ENCODE results near the gene ROBO2.

ROBO2 gene

DNA sequence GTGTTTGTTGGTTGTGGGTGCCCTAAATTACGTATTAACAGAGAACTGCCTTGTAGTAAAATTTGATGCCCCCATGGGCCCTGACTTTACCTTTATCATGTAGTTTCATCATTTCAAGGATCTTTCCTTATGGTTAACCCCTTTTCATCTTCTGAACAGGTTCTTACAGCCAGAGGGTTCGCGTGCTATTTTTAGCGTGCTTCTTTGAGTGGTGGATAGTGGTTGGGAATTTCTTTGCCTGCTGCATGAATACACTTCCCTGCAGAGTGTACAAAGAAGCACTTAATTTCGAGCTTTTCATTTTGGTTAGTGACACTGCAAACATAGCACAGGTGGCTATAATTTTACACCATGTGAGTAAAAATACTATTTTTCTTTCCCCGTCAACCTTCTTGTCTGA is 231.8 kb downstream of the ROBO2 start:
- 80% methylated on average over 1 of the region's 6 CpGs for WGBS (ENCODE audit: insufficient coverage)
- no peaks in the 10 kb centered on the region for H3K4me1 ChIP-seq (ENCODE audit: control extremely low read depth in 1 of 4, control insufficient read depth in 4 of 4, insufficient read depth in 4 of 4, low read length in 3 of 4)
- H3K27me3 ChIP-seq (replicated peaks in 2 of 5; ENCODE audit: control insufficient read depth in 4 of 5, insufficient read depth in 5 of 5, low read length in 4 of 5): no peaks in the 10 kb centered on the region
- H3K27ac ChIP-seq (ENCODE audit: insufficient read depth in 1 of 2, low read depth in 1 of 2, low read length in 2 of 2, poor library complexity in 1 of 2, severe bottlenecking in 2 of 2): no peak overlapping the region
- CTCF ChIA-PET: no interaction called here
- no peaks in the 10 kb centered on the region for H3K9me3 ChIP-seq (ENCODE audit: control extremely low read depth in 1 of 5, control insufficient read depth in 4 of 5, insufficient read depth in 2 of 5, low read depth in 1 of 5, low read length in 4 of 5)
- H3K4me3 ChIP-seq (ENCODE audit: control insufficient read depth in 1 of 7, extremely low read depth in 1 of 7, insufficient read depth in 4 of 7, low read depth in 2 of 7, low read length in 6 of 7): no peak overlapping the region
- POLR2A ChIA-PET: no interaction called here
- no peaks in the 10 kb centered on the region for H3K36me3 ChIP-seq (ENCODE audit: control insufficient read depth in 4 of 4, insufficient read depth in 4 of 4, low read length in 3 of 4)
- no peak for DNase-seq

DNA sequence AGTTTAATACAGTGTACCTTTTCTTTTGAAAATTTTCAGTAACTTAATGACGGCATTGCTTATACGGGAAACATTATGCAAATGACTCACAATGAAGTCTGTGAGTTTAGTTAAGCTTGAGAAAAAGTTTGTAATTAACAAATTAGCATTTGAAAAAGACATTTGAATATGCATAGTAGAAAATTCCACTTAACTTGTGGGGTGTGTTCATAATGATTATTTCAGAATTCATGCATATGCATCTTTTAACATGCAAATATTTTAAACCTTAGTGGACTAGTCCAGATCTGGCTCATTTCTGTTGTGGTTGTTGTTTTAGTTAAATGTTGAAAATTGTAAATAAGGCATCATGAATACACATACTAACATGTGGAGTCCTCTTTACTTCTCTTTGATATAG is 239.4 kb downstream of the ROBO2 start:
- CTCF ChIA-PET: no interaction called here

DNA sequence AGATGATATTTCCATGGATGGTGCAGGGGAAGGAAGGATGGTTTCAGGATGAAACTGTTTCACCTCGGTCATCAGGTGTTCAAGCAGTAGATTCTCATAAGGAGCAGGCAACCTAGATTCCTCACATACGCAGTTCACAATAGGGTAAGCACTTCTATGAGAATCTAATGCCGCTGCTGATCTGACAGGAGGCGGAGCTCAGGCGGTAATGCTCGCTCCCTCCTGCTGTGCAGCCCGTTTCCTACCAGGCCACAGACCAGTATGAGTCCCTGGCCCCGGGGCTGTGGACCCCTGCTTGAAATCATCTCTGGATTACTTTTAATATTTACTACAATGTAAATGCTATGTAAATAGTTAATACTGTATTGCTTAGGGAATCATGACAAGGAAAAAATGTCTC is 241.8 kb downstream of the ROBO2 start:
- WGBS (ENCODE audit: insufficient coverage): 66% methylated on average over 3 of the region's 8 CpGs
- DNase-seq: no peak
- H3K27ac ChIP-seq (ENCODE audit: insufficient read depth in 1 of 2, low read depth in 1 of 2, low read length in 2 of 2, poor library complexity in 1 of 2, severe bottlenecking in 2 of 2): no peak overlapping the region
- no peak overlapping the region for H3K4me3 ChIP-seq (ENCODE audit: control insufficient read depth in 1 of 7, extremely low read depth in 1 of 7, insufficient read depth in 4 of 7, low read depth in 2 of 7, low read length in 6 of 7)
- no peaks in the 10 kb centered on the region for H3K4me1 ChIP-seq (ENCODE audit: control extremely low read depth in 1 of 4, control insufficient read depth in 4 of 4, insufficient read depth in 4 of 4, low read length in 3 of 4)
- POLR2A ChIA-PET: no interaction called here
- CTCF ChIA-PET: no interaction called here
- no peaks in the 10 kb centered on the region for H3K9me3 ChIP-seq (ENCODE audit: control extremely low read depth in 1 of 5, control insufficient read depth in 4 of 5, insufficient read depth in 2 of 5, low read depth in 1 of 5, low read length in 4 of 5)
- no peaks in the 10 kb centered on the region for H3K36me3 ChIP-seq (ENCODE audit: control insufficient read depth in 4 of 4, insufficient read depth in 4 of 4, low read length in 3 of 4)
- H3K27me3 ChIP-seq (replicated peaks in 2 of 5; ENCODE audit: control insufficient read depth in 4 of 5, insufficient read depth in 5 of 5, low read length in 4 of 5): peaks cover 0 to 2% (median 0%) of the 10 kb centered on the region in 5 experiments

More for the DNA sequence above, 239.4 kb downstream of the ROBO2 start:
- H3K4me3 ChIP-seq (ENCODE audit: control insufficient read depth in 1 of 7, extremely low read depth in 1 of 7, insufficient read depth in 4 of 7, low read depth in 2 of 7, low read length in 6 of 7): no peak overlapping the region
- no peak for DNase-seq
- no peaks in the 10 kb centered on the region for H3K9me3 ChIP-seq (ENCODE audit: control extremely low read depth in 1 of 5, control insufficient read depth in 4 of 5, insufficient read depth in 2 of 5, low read depth in 1 of 5, low read length in 4 of 5)
- POLR2A ChIA-PET: no interaction called here
- H3K36me3 ChIP-seq (ENCODE audit: control insufficient read depth in 4 of 4, insufficient read depth in 4 of 4, low read length in 3 of 4): no peaks in the 10 kb centered on the region
- H3K27ac ChIP-seq (ENCODE audit: insufficient read depth in 1 of 2, low read depth in 1 of 2, low read length in 2 of 2, poor library complexity in 1 of 2, severe bottlenecking in 2 of 2): no peak overlapping the region
- H3K4me1 ChIP-seq (ENCODE audit: control extremely low read depth in 1 of 4, control insufficient read depth in 4 of 4, insufficient read depth in 4 of 4, low read length in 3 of 4): no peaks in the 10 kb centered on the region
- peaks cover 0 to 2% (median 0%) of the 10 kb centered on the region in 5 experiments for H3K27me3 ChIP-seq (replicated peaks in 2 of 5; ENCODE audit: control insufficient read depth in 4 of 5, insufficient read depth in 5 of 5, low read length in 4 of 5)
- WGBS (ENCODE audit: insufficient coverage): 60% methylated on average over 1 of the region's 2 CpGs

DNA sequence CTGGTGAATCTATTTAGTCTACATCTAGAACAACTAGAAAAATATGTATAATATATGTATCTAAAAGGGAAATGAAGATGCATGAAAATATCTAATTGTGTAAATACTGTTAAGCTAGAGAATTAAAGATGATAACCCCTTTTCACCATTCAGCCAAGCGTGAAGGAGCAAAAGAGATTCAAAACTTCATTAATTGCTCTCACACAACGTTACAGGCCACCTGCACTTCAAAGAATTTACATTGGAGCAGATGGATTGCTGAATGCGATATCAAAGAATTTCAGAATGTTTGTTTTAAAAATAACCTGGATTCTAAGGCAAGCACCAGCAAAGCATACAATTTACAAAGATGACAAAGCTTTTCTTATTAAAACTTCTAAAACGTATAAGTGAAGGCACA is 243.2 kb downstream of the ROBO2 start:
- DNase-seq: no peak
- no peak overlapping the region for H3K4me3 ChIP-seq (ENCODE audit: control insufficient read depth in 1 of 7, extremely low read depth in 1 of 7, insufficient read depth in 4 of 7, low read depth in 2 of 7, low read length in 6 of 7)
- ChIA-PET POLR2A (no interaction called here), CTCF (no interaction called here)
- H3K9me3 ChIP-seq (ENCODE audit: control extremely low read depth in 1 of 5, control insufficient read depth in 4 of 5, insufficient read depth in 2 of 5, low read depth in 1 of 5, low read length in 4 of 5): no peaks in the 10 kb centered on the region
- no peak overlapping the region for H3K27ac ChIP-seq (ENCODE audit: insufficient read depth in 1 of 2, low read depth in 1 of 2, low read length in 2 of 2, poor library complexity in 1 of 2, severe bottlenecking in 2 of 2)
- no peaks in the 10 kb centered on the region for H3K36me3 ChIP-seq (ENCODE audit: control insufficient read depth in 4 of 4, insufficient read depth in 4 of 4, low read length in 3 of 4)
- H3K27me3 ChIP-seq (replicated peaks in 2 of 5; ENCODE audit: control insufficient read depth in 4 of 5, insufficient read depth in 5 of 5, low read length in 4 of 5): peaks cover 0 to 2% (median 0%) of the 10 kb centered on the region in 5 experiments
- H3K4me1 ChIP-seq (ENCODE audit: control extremely low read depth in 1 of 4, control insufficient read depth in 4 of 4, insufficient read depth in 4 of 4, low read length in 3 of 4): no peaks in the 10 kb centered on the region
- WGBS (ENCODE audit: insufficient coverage): 80% methylated on average over 1 of the region's 4 CpGs

DNA sequence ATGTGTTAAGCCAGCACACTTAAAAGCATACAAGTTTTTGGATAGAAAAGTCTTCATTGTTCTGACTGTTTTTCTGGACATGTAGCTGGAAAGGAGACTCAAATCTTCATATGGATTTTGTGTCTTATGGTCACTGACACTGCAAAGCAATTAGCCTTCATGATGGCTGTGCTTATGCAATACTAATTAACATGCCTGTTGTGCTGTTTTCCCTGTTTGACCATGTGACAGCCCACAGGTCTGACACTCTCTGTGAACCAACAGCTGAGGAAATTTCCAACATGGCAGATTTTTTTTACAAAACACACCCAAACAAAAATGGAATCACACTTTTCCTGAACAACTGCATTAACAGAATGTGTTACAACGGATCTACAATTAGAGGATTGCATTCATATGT is 248.4 kb downstream of the ROBO2 start:
- no peak for DNase-seq
- Histone ChIP-seq H3K27me3 (replicated peaks in 2 of 5; ENCODE audit: control insufficient read depth in 4 of 5, insufficient read depth in 5 of 5, low read length in 4 of 5) (no peaks in the 10 kb centered on the region), H3K4me1 (ENCODE audit: control extremely low read depth in 1 of 4, control insufficient read depth in 4 of 4, insufficient read depth in 4 of 4, low read length in 3 of 4) (no peaks in the 10 kb centered on the region), H3K27ac (ENCODE audit: insufficient read depth in 1 of 2, low read depth in 1 of 2, low read length in 2 of 2, poor library complexity in 1 of 2, severe bottlenecking in 2 of 2) (no peak overlapping the region), H3K4me3 (ENCODE audit: control insufficient read depth in 1 of 7, extremely low read depth in 1 of 7, insufficient read depth in 4 of 7, low read depth in 2 of 7, low read length in 6 of 7) (no peak overlapping the region), H3K9me3 (ENCODE audit: control extremely low read depth in 1 of 5, control insufficient read depth in 4 of 5, insufficient read depth in 2 of 5, low read depth in 1 of 5, low read length in 4 of 5) (no peaks in the 10 kb centered on the region), H3K36me3 (ENCODE audit: control insufficient read depth in 4 of 4, insufficient read depth in 4 of 4, low read length in 3 of 4) (no peaks in the 10 kb centered on the region)
- 100% methylated on average over 1 of the region's 1 CpG for WGBS (ENCODE audit: insufficient coverage)
- CTCF ChIA-PET: no interaction called here
- POLR2A ChIA-PET: no interaction called here

DNA sequence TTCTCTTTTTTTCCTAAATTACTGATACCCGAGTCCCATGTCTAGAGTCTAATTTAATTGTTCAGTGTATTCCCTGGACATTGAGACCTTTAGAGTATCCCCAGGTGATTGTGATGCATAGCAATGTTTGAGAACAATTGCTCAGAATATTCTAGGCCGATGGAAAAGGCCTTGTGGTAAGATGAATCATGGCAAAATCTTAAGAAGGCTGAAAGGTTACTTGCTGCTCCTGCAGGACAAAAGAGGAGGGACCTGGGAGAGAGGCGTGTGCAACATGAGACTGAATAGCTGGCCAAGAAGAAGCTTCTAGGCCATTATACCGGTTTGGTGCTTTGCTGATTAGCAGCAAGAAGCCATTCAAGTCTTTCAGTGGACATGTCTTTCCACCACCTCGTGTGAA is 256.6 kb downstream of the ROBO2 start:
- 99% methylated on average over 5 of the region's 5 CpGs for WGBS (ENCODE audit: insufficient coverage)
- H3K36me3 ChIP-seq (ENCODE audit: control insufficient read depth in 4 of 4, insufficient read depth in 4 of 4, low read length in 3 of 4): no peaks in the 10 kb centered on the region
- no peaks in the 10 kb centered on the region for H3K27me3 ChIP-seq (replicated peaks in 2 of 5; ENCODE audit: control insufficient read depth in 4 of 5, insufficient read depth in 5 of 5, low read length in 4 of 5)
- ChIA-PET POLR2A (no interaction called here), CTCF (no interaction called here)
- H3K27ac ChIP-seq (ENCODE audit: insufficient read depth in 1 of 2, low read depth in 1 of 2, low read length in 2 of 2, poor library complexity in 1 of 2, severe bottlenecking in 2 of 2): no peak overlapping the region
- H3K9me3 ChIP-seq (ENCODE audit: control extremely low read depth in 1 of 5, control insufficient read depth in 4 of 5, insufficient read depth in 2 of 5, low read depth in 1 of 5, low read length in 4 of 5): no peaks in the 10 kb centered on the region
- no peak for DNase-seq
- no peaks in the 10 kb centered on the region for H3K4me1 ChIP-seq (ENCODE audit: control extremely low read depth in 1 of 4, control insufficient read depth in 4 of 4, insufficient read depth in 4 of 4, low read length in 3 of 4)
- no peak overlapping the region for H3K4me3 ChIP-seq (ENCODE audit: control insufficient read depth in 1 of 7, extremely low read depth in 1 of 7, insufficient read depth in 4 of 7, low read depth in 2 of 7, low read length in 6 of 7)

DNA sequence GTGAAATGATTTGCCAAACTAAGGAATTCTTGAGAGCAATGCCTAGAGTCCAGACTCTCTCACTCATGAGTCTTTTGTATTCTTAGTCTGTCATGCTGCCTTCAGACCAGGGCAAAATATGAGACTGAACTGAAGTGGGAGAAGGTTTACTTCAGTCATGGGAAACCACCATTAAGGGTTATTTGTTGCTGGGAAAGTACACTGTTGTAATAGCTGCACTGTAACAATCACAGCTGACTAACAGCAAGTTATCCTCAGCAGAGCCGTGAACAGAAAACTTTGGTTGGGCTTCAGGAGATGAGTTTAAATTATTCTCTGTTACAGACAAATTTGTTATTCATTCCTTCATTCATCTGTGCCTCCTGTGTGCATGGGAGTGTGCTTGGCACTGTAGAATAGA is 258.5 kb downstream of the ROBO2 start:
- Histone ChIP-seq H3K4me3 (ENCODE audit: control insufficient read depth in 1 of 7, extremely low read depth in 1 of 7, insufficient read depth in 4 of 7, low read depth in 2 of 7, low read length in 6 of 7) (no peak overlapping the region), H3K27ac (ENCODE audit: insufficient read depth in 1 of 2, low read depth in 1 of 2, low read length in 2 of 2, poor library complexity in 1 of 2, severe bottlenecking in 2 of 2) (no peak overlapping the region), H3K36me3 (ENCODE audit: control insufficient read depth in 4 of 4, insufficient read depth in 4 of 4, low read length in 3 of 4) (no peaks in the 10 kb centered on the region), H3K4me1 (ENCODE audit: control extremely low read depth in 1 of 4, control insufficient read depth in 4 of 4, insufficient read depth in 4 of 4, low read length in 3 of 4) (no peaks in the 10 kb centered on the region), H3K27me3 (replicated peaks in 2 of 5; ENCODE audit: control insufficient read depth in 4 of 5, insufficient read depth in 5 of 5, low read length in 4 of 5) (no peaks in the 10 kb centered on the region), H3K9me3 (ENCODE audit: control extremely low read depth in 1 of 5, control insufficient read depth in 4 of 5, insufficient read depth in 2 of 5, low read depth in 1 of 5, low read length in 4 of 5) (no peaks in the 10 kb centered on the region)
- POLR2A ChIA-PET: no interaction called here
- no CpG with 5 or more reads among the region's 1 CpG for WGBS (ENCODE audit: insufficient coverage)
- no peak for DNase-seq
- CTCF ChIA-PET: no interaction called here

Data from common myeloid progenitor, CD34-positive (primary cell).